Fibroblast of lung (primary cell): ENCODE data around the gene TIGD4. TPM values are rescaled to one million over a fixed set of nuclear protein-coding genes. Genes with fewer than 3 reads are reported as not detected.

Experiments
- DNase-seq, 2 donors: peaks; one replicate each; pipeline versions ENCODE4 v3.0.0 to v3.0.0-alpha.2; 2010; ENCODE audit warnings: low read depth in 2 of 2
- H2AFZ ChIP-seq: 2 replicates; pipeline ENCODE4 v1.5.1; 2012; ENCODE audit warnings: low read length, control low read depth, inconsistent platforms
- H3K27ac ChIP-seq: 2 replicates; pipeline ENCODE4 v1.5.1; 2011; ENCODE audit warnings: low read length, control low read depth; ENCODE audit not compliant: insufficient read depth
- H3K27me3 ChIP-seq: 2 replicates; pipeline ENCODE4 v1.5.1; 2011; ENCODE audit warnings: mild to moderate bottlenecking, low read length; ENCODE audit not compliant: control insufficient read depth, insufficient read depth
- H3K36me3 ChIP-seq: 2 replicates; pipeline ENCODE4 v1.5.1; 2011; ENCODE audit warnings: low read length; ENCODE audit not compliant: control insufficient read depth, insufficient read depth
- H3K4me1 ChIP-seq: 2 replicates; pipeline ENCODE4 v1.5.1; 2011; ENCODE audit warnings: low read length; ENCODE audit not compliant: control insufficient read depth, insufficient read depth; ENCODE audit errors: extremely low read depth
- H3K4me2 ChIP-seq: 2 replicates; pipeline ENCODE4 v1.5.1; 2011; ENCODE audit warnings: low read length, control low read depth; ENCODE audit not compliant: insufficient read depth; ENCODE audit errors: extremely low read depth
- H3K4me3 ChIP-seq, 4 experiments: fragments of 200-600 bp in 1 of 4; sonication (generic) in 1 of 4; replicated peaks in 1 of 4; 2 replicates each; pipeline ENCODE4 v1.5.1; 2011 to 2016; ENCODE audit warnings: low read length in 4 of 4, low read depth in 3 of 4, mild to moderate bottlenecking in 3 of 4, control low read depth in 2 of 4, inconsistent platforms in 1 of 4, mixed read lengths in 1 of 4; ENCODE audit not compliant: insufficient read depth in 1 of 4; ENCODE audit errors: control extremely low read depth in 1 of 4
- H3K79me2 ChIP-seq: 2 replicates; pipeline ENCODE4 v1.5.1; 2012; ENCODE audit warnings: mild to moderate bottlenecking, low read length, inconsistent platforms; ENCODE audit not compliant: control insufficient read depth, insufficient read depth
- H3K9ac ChIP-seq: 2 replicates; pipeline ENCODE4 v1.5.1; 2011; ENCODE audit warnings: mild to moderate bottlenecking, low read length, control low read depth; ENCODE audit not compliant: insufficient read depth
- H3K9me3 ChIP-seq: 2 replicates; pipeline ENCODE4 v1.5.1; 2012; ENCODE audit warnings: low read depth, low read length; ENCODE audit not compliant: control insufficient read depth, insufficient read depth
- H4K20me1 ChIP-seq: 2 replicates; pipeline ENCODE4 v1.5.1; 2011; ENCODE audit warnings: low read length; ENCODE audit not compliant: control insufficient read depth, insufficient read depth; ENCODE audit errors: extremely low read depth
- EZH2 ChIP-seq: IDR thresholded peaks from 2 replicates; pipeline ENCODE4 v1.5.1; 2012; ENCODE audit warnings: low read length, control low read depth, mild to moderate bottlenecking; ENCODE audit errors: missing control alignments
- polyA plus RNA-seq, 2 donors: library from polyadenylated mRNA; depleted of rRNA in 1 of 2; stranded (reverse) in 1 of 2; unstranded in 1 of 2; fragments of >200 nt; gene quantifications; 2 replicates each; pipeline ENCODE4 v1.2.1, GENCODE V29; 2011 to 2012; ENCODE audit warnings: missing spikeins in 1 of 2
- total RNA-seq: library from RNA; depleted of rRNA; stranded (reverse); fragments of >200 nt; gene quantifications from 2 replicates; pipeline ENCODE4 v1.2.1, GENCODE V29; 2014
- TF ChIP-seq, protein P1 (sequence below), 2 donors: IDR thresholded peaks in 1 of 2; conservative IDR thresholded peaks in 1 of 2; 1 replicate in 1 of 2; 2 replicates in 1 of 2; pipeline ENCODE4 v1.5.1; 2011 to 2012; ENCODE audit warnings: low read length in 2 of 2, control low read depth in 1 of 2, inconsistent platforms in 1 of 2, low read depth in 1 of 2, mild to moderate bottlenecking in 1 of 2

Gene TIGD4
- total and polyA plus RNA-seq, 2 donors (not counting 1 experiment from before 2014, with no cell fraction given): under 0.01 to 0.08 TPM

DNA sequence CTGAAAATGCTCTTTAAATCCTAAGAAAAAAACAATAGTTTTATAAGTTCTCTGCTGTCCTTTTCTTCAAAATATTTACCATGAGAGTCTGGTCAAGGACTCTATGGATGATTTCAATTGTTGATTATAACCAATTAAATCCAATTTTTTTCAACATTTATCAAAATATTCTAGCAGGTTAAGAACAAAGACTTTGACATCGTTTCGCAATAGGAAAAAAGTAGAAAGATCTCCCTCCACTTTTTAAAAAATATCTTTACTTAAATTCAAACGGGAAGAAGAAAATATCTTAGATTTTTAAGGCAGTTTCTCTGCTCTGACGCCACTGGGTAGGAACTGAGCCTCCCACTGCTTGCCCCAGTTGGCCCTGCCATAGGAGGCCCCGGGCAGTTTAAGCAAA, 55.0 kb downstream of the TIGD4 start:
- H3K4me2 ChIP-seq: no peak overlapping the region
- no peaks in the 10 kb centered on the region for H3K79me2 ChIP-seq
- no peaks in the 10 kb centered on the region for H3K4me1 ChIP-seq
- H4K20me1 ChIP-seq: no peaks in the 10 kb centered on the region
- no peak overlapping the region for H3K4me3 ChIP-seq
- no peak overlapping the region for H3K9ac ChIP-seq
- no peaks in the 10 kb centered on the region for H3K27me3 ChIP-seq
- no peak for DNase-seq
- no peak overlapping the region for H2AFZ ChIP-seq
- TF ChIP-seq, protein P1, sequence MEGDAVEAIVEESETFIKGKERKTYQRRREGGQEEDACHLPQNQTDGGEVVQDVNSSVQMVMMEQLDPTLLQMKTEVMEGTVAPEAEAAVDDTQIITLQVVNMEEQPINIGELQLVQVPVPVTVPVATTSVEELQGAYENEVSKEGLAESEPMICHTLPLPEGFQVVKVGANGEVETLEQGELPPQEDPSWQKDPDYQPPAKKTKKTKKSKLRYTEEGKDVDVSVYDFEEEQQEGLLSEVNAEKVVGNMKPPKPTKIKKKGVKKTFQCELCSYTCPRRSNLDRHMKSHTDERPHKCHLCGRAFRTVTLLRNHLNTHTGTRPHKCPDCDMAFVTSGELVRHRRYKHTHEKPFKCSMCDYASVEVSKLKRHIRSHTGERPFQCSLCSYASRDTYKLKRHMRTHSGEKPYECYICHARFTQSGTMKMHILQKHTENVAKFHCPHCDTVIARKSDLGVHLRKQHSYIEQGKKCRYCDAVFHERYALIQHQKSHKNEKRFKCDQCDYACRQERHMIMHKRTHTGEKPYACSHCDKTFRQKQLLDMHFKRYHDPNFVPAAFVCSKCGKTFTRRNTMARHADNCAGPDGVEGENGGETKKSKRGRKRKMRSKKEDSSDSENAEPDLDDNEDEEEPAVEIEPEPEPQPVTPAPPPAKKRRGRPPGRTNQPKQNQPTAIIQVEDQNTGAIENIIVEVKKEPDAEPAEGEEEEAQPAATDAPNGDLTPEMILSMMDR (conservative IDR thresholded peaks at IDR 0.05 in 1 of 2, IDR thresholded peaks at IDR 0.05 in 1 of 2; ENCODE audit: low read depth in 1 of 2, low read length in 2 of 2): no peak
- no peak for TF ChIP-seq EZH2
- H3K9me3 ChIP-seq: no peaks in the 10 kb centered on the region
- no peak overlapping the region for H3K27ac ChIP-seq
- no peaks in the 10 kb centered on the region for H3K36me3 ChIP-seq

- no peak for DNase-seq
- Histone ChIP-seq H3K79me2 (no peaks in the 10 kb centered on the region), H3K27me3 (no peaks in the 10 kb centered on the region), H3K4me2 (no peak overlapping the region), H4K20me1 (no peaks in the 10 kb centered on the region), H3K36me3 (no peaks in the 10 kb centered on the region), H3K27ac (no peak overlapping the region), H2AFZ (no peak overlapping the region), H3K9me3 (no peaks in the 10 kb centered on the region), H3K4me1 (no peaks in the 10 kb centered on the region), H3K4me3 (no peak overlapping the region), H3K9ac (no peak overlapping the region)
- no peak for TF ChIP-seq EZH2
Observed at GRCh38 chr4:152723236-152723635, 56.3 kb downstream of the TIGD4 start.

- TF ChIP-seq, protein P1 (conservative IDR thresholded peaks at IDR 0.05 in 1 of 2, IDR thresholded peaks at IDR 0.05 in 1 of 2; ENCODE audit: low read depth in 1 of 2, low read length in 2 of 2): no peak
- TF ChIP-seq EZH2: no peak
- Histone ChIP-seq H4K20me1 (peaks cover 2% of the 10 kb centered on the region), H3K9ac (no peak overlapping the region), H3K9me3 (no peaks in the 10 kb centered on the region), H3K36me3 (no peaks in the 10 kb centered on the region), H3K27me3 (no peaks in the 10 kb centered on the region), H3K4me1 (no peaks in the 10 kb centered on the region), H3K79me2 (no peaks in the 10 kb centered on the region), H2AFZ (peak overlapping the region; percentile 33), H3K4me2 (peak overlapping the region; percentile 64), H3K27ac (no peak overlapping the region), H3K4me3 (peak overlapping the region in 2 of 4 experiments; percentile 10 to 46)
- DNase-seq: no peak
Observed at GRCh38 chr4:152719801-152720556, 59.6 kb downstream of the TIGD4 start.

Other genes with a start within 250 kb of the TIGD4 start
- gene FBXW7, start 243.6 kb downstream of the TIGD4 start, total RNA-seq: 68.7 and 87.3 TPM in 2 replicates
- 14.5 and 16.3 TPM in 2 replicates for gene FBXW7, start 243.6 kb downstream of the TIGD4 start, polyA plus RNA-seq
- 0.50 and 0.77 TPM in 2 replicates for gene TMEM154, start 99.7 kb downstream of the TIGD4 start, total RNA-seq
- gene TMEM154, start 99.7 kb downstream of the TIGD4 start, polyA plus RNA-seq: 1.6 and 3.7 TPM in 2 replicates
- gene ARFIP1, start 224 bp upstream of the TIGD4 start, total RNA-seq: 40.8 and 42.4 TPM in 2 replicates
- gene ARFIP1, start 224 bp upstream of the TIGD4 start, polyA plus RNA-seq: 26.5 and 35.6 TPM in 2 replicates
- 0.26 and 0.33 TPM in 2 replicates for gene FHDC1, start 156.6 kb upstream of the TIGD4 start, total RNA-seq
- gene FHDC1, start 156.6 kb upstream of the TIGD4 start, polyA plus RNA-seq: 0.06 and 0.14 TPM in 2 replicates